ENCODE data around the gene SCUBE1.

The SCUBE1 gene

DNA sequence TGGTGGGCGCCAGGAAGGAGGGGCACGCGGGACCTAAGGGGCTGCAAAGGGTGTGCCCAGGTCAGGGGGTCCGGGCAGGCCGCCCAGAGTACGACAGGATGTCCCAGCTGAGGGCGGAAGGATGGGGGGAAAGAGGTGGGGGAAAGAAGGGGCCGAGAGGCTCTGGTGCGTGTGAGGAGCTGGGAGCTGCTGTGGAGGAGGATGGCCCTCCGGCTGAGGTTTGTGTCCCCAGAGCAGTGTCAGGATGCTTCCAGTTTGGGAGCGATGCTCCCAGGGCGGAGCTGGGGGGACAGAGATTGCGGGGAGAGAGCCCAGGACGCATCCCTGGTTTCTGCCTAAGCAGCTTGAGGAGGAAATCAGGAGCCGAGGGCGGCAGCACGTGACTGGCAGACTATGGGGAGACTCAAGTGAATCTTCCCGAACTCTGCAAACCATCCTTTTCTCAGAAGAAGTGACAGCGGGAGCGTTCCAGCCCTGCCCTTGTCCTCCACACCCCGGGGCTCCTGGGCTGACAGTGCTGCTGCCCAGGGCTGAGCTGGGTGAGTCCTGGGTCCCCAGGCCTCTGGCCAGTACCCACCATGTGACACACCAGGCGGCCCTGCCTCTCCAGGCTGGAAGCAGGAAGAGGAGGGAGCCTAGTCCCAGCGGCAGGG, 136.5 kb downstream of the SCUBE1 start:
- Histone ChIP-seq H3K36me3 (ENCODE audit: insufficient read depth, low read length) (no peaks in the 10 kb centered on the region), H3K27ac (no peak overlapping the region), H3K9ac (ENCODE audit: insufficient read length) (no peak overlapping the region), H3K9me3 (ENCODE audit: low read depth, low read length) (no peaks in the 10 kb centered on the region), H3K4me3 (no peak overlapping the region)
- TF ChIP-seq POLR2AphosphoS5 (IDR thresholded peaks at IDR 0.05; ENCODE audit: borderline replicate concordance, low read depth, low read length): no peak
- no peak for TF ChIP-seq FOXP2 (optimal IDR thresholded peaks at IDR 0.05; ENCODE audit: control extremely low read depth, extremely low read length, insufficient read depth)
- no peak for TF ChIP-seq EZH2 (IDR thresholded peaks at IDR 0.05)
- no peak for DNase-seq (ENCODE audit: low read depth, low spot score)

DNA sequence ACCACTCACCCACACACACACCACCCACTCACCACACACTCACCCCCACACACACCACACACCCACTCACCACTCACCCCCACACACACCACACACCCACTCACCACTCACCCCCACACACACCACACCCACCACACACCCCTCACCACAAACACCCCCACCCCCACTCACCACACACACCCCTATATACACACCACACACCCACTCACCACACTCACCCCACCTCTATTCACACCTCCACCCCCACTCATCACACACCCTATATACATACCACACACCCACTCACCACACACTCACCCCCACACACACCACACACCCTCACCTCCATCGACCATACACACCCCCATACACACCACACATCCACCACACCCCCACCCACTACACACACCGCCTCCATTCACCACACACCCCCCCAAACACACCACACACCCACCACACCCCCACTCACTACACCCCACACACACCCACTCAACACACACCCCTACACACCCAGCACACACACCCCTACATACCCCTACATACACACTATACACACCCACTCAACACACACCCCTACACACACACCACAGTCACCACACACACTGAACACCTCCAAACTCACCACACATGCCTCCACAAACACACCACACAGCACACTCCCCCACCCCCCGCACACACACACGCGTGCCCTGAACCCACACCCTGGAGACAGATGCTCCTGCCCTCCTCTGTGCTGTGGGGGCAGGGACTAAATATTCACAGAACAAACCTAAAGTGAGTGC, 137.2 kb downstream of the SCUBE1 start:
- Histone ChIP-seq H3K27ac (no peak overlapping the region), H3K4me3 (no peak overlapping the region), H3K9ac (ENCODE audit: insufficient read length) (no peak overlapping the region), H3K9me3 (ENCODE audit: low read depth, low read length) (no peaks in the 10 kb centered on the region), H3K36me3 (ENCODE audit: insufficient read depth, low read length) (no peaks in the 10 kb centered on the region)
- no peak for TF ChIP-seq POLR2AphosphoS5 (IDR thresholded peaks at IDR 0.05; ENCODE audit: borderline replicate concordance, low read depth, low read length)
- no peak for TF ChIP-seq EZH2 (IDR thresholded peaks at IDR 0.05)
- no peak for TF ChIP-seq FOXP2 (optimal IDR thresholded peaks at IDR 0.05; ENCODE audit: control extremely low read depth, extremely low read length, insufficient read depth)
- no peak for DNase-seq (ENCODE audit: low read depth, low spot score)

DNA sequence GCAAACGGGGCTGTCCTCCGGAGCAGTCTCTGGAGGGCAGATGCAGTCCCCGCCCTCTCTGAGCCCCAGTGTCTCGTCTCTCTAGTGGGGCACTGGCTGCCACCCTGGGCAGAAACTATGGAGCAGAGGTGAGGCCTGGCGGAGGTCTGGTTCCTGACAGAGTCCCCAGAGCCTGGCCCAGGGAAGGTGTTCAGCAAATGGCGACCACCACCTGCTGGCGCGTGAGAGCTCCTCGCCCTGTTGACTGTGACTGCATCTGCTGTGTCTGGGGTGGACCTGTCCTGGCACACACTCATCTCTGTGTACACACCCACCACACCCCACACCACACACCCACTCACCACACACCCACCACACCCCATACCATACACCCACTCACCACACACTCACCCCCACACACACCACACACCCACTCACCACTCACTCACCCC, 137.9 kb downstream of the SCUBE1 start:
- no peaks in the 10 kb centered on the region for H3K36me3 ChIP-seq (ENCODE audit: insufficient read depth, low read length)
- H3K4me3 ChIP-seq: no peak overlapping the region
- TF ChIP-seq EZH2 (IDR thresholded peaks at IDR 0.05): no peak
- no peak for TF ChIP-seq FOXP2 (optimal IDR thresholded peaks at IDR 0.05; ENCODE audit: control extremely low read depth, extremely low read length, insufficient read depth)
- TF ChIP-seq POLR2AphosphoS5 (IDR thresholded peaks at IDR 0.05; ENCODE audit: borderline replicate concordance, low read depth, low read length): no peak
- H3K9me3 ChIP-seq (ENCODE audit: low read depth, low read length): no peaks in the 10 kb centered on the region
- no peak for DNase-seq (ENCODE audit: low read depth, low spot score)
- no peak overlapping the region for H3K27ac ChIP-seq
- no peak overlapping the region for H3K9ac ChIP-seq (ENCODE audit: insufficient read length)

DNA sequence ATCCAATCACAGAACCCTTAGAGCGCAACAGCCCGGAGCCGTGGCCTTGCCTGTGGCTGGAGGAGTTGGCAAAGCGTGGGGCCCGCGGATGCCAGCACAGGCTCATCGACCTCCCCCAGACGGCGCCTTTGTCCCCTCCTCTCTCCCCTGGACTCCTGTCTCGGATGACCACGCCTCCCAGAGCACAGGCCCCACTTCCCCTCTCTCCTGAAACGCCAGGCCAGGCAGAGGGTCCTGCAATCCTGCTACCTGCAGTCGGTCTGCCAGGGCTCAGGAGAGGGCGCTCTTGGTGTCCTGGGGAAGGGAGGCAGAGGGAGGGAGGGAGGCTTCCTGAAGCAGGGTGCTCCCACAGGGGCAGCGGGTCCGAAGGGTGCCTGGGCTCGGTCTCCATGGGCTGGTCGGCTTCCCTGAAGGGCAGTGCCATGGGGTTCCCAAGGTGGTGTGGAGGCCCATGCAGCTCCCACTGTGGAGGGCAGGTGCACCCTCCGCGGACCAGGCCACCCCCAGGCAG, 139.6 kb downstream of the SCUBE1 start:
- no peak overlapping the region for H3K9ac ChIP-seq (ENCODE audit: insufficient read length)
- no peak for DNase-seq (ENCODE audit: low read depth, low spot score)
- TF ChIP-seq FOXP2 (optimal IDR thresholded peaks at IDR 0.05; ENCODE audit: control extremely low read depth, extremely low read length, insufficient read depth): no peak
- TF ChIP-seq EZH2 (IDR thresholded peaks at IDR 0.05): no peak
- TF ChIP-seq POLR2AphosphoS5 (IDR thresholded peaks at IDR 0.05; ENCODE audit: borderline replicate concordance, low read depth, low read length): no peak

DNA sequence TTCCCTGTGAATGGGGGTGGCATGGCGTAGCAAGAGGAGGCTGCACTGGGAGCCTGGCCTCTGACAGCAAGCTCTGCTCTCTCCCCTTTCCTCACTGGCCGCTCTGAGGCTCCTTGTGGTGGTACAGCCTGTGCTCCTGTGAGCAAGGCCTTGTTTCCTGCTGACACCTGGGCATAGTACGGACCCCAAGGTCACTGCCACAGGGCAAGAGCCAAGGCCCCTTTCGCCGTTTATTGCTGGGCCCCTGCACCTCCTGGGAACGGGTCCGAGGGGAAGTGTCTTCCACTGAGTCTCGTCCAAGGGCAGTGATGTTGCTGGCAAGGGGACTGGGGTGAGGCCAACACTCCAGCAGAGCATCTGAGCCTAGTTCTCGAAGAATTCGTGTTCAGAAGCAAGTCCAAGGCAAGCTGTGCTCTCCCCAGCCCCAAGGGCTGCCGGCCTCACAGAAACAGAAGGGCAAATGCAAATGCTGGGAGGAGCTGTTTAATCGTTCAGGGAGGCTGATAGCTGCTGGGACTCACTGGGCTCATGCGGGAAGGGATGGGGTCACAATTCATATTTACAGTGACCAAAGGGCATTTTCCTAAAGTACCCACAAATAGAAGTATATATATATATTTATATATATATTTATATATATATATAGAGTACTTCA, 140.3 kb downstream of the SCUBE1 start:
- no peaks in the 10 kb centered on the region for H3K36me3 ChIP-seq (ENCODE audit: insufficient read depth, low read length)
- no peak overlapping the region for H3K4me3 ChIP-seq
- H3K27ac ChIP-seq: no peak overlapping the region
- no peak for DNase-seq (ENCODE audit: low read depth, low spot score)
- H3K9me3 ChIP-seq (ENCODE audit: low read depth, low read length): no peaks in the 10 kb centered on the region
- no peak for TF ChIP-seq EZH2 (IDR thresholded peaks at IDR 0.05)
- no peak for TF ChIP-seq POLR2AphosphoS5 (IDR thresholded peaks at IDR 0.05; ENCODE audit: borderline replicate concordance, low read depth, low read length)
- no peak for TF ChIP-seq FOXP2 (optimal IDR thresholded peaks at IDR 0.05; ENCODE audit: control extremely low read depth, extremely low read length, insufficient read depth)
- H3K9ac ChIP-seq (ENCODE audit: insufficient read length): no peak overlapping the region

More for the DNA sequence above, 139.6 kb downstream of the SCUBE1 start:
- Histone ChIP-seq H3K36me3 (ENCODE audit: insufficient read depth, low read length) (no peaks in the 10 kb centered on the region), H3K9me3 (ENCODE audit: low read depth, low read length) (no peaks in the 10 kb centered on the region), H3K4me3 (no peak overlapping the region), H3K27ac (no peak overlapping the region)

DNA sequence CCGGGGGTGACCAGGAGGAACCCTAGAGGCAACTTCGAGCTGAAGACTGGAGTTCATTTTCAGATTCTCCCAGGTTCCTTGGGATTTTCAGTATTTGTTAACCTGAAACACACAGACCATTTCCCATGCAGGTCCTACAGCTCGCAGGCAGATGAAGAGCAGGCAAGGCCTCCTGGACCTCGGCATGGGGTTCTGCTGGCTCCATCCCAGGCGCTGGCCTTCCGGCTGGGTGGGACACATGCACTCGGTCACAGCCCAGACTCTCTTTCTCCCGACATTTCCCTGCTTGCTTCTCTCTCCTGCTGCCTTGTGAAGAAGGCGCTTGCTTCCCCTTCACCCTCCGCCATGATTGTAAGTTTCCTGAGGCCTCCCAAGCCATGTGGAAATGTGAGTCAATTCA, 140.8 kb downstream of the SCUBE1 start:
- no peak overlapping the region for H3K27ac ChIP-seq
- H3K9me3 ChIP-seq (ENCODE audit: low read depth, low read length): no peaks in the 10 kb centered on the region
- no peak overlapping the region for H3K4me3 ChIP-seq
- DNase-seq (ENCODE audit: low read depth, low spot score): no peak
- H3K9ac ChIP-seq (ENCODE audit: insufficient read length): no peak overlapping the region
- no peaks in the 10 kb centered on the region for H3K36me3 ChIP-seq (ENCODE audit: insufficient read depth, low read length)
- TF ChIP-seq FOXP2 (optimal IDR thresholded peaks at IDR 0.05; ENCODE audit: control extremely low read depth, extremely low read length, insufficient read depth) (no peak), EZH2 (IDR thresholded peaks at IDR 0.05) (no peak), POLR2AphosphoS5 (IDR thresholded peaks at IDR 0.05; ENCODE audit: borderline replicate concordance, low read depth, low read length) (no peak)

DNA sequence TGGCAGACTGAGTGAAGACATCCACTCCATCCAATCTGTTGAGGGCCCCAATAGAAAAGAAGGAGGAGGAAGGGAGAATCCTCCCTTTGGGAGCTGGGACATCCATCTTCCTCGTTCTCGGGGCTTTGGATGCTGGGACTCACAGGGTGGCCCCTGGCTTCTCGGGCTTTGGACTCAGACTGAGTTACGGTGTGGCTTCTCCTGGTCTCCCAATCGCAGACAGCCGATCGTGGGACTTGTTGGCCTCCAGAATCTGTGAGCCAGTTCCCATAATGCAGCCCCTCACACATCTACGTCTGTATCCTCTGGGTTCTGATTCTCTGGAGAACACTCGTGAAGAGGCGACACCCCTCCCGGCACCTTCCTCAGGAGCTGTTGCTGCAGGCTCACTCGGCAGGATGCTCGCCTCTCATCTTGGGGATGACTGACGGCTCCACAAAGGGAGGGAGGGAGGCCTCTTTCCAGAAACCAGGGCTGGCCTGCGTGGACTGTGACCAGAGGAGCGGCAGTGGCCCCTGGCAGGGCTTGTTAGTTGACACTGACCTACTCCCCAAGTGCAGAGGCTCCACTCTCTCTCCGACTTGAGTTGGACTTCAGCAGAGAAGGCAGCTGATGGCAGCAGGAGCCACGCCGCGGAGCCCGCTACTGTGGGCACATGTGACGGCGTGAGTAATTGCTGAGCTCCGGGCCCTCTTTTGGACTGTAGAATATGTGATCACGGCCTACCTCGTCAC, 141.5 kb downstream of the SCUBE1 start:
- Histone ChIP-seq H3K27ac (no peak overlapping the region), H3K4me3 (no peak overlapping the region), H3K36me3 (ENCODE audit: insufficient read depth, low read length) (no peaks in the 10 kb centered on the region), H3K9me3 (ENCODE audit: low read depth, low read length) (no peaks in the 10 kb centered on the region), H3K9ac (ENCODE audit: insufficient read length) (no peak overlapping the region)
- TF ChIP-seq EZH2 (IDR thresholded peaks at IDR 0.05): no peak
- TF ChIP-seq FOXP2 (optimal IDR thresholded peaks at IDR 0.05; ENCODE audit: control extremely low read depth, extremely low read length, insufficient read depth): no peak
- DNase-seq (ENCODE audit: low read depth, low spot score): no peak

DNA sequence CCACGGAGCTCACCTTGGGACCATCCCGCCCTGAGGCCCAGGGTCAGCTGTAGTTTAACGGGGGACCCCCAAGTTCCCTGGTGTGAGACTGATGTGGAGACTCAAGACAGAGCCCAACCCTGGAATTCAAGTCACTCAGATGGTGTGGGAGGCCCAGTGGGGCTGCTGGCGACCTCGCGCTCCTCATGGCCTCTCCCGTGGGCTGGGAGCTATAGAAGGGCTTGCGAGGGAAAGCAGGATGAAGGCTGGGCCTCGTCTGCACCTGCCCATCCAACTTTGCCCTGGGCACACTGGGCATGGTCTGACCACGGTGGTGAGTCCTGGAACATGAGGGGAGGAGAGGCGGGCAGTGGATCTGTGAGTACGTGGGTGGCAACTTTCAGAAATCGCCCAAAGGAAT, 142.6 kb downstream of the SCUBE1 start:
- no peaks in the 10 kb centered on the region for H3K36me3 ChIP-seq (ENCODE audit: insufficient read depth, low read length)
- DNase-seq (ENCODE audit: low read depth, low spot score): no peak
- no peak overlapping the region for H3K9ac ChIP-seq (ENCODE audit: insufficient read length)
- no peak overlapping the region for H3K4me3 ChIP-seq
- H3K9me3 ChIP-seq (ENCODE audit: low read depth, low read length): no peaks in the 10 kb centered on the region
- no peak for TF ChIP-seq POLR2AphosphoS5 (IDR thresholded peaks at IDR 0.05; ENCODE audit: borderline replicate concordance, low read depth, low read length)
- no peak for TF ChIP-seq FOXP2 (optimal IDR thresholded peaks at IDR 0.05; ENCODE audit: control extremely low read depth, extremely low read length, insufficient read depth)
- TF ChIP-seq EZH2 (IDR thresholded peaks at IDR 0.05): no peak
- H3K27ac ChIP-seq: no peak overlapping the region
